Measurements from ENCODE around the gene GSN. TPM values are rescaled to one million over a fixed set of nuclear protein-coding genes. Genes with fewer than 3 reads are reported as not detected.

The GSN gene
- total and polyA plus RNA-seq, 2 of the 13 experiments (the other 11 are each of a cell fraction or from before 2014, with no cell fraction given) = 294 to 307 TPM

- TF ChIP-seq IRF9 (CRISPR knock-in tag; IDR thresholded peaks at IDR 0.05; ENCODE audit: borderline replicate concordance) = no peak
- TF ChIP-seq PATZ1 (CRISPR knock-in tag; IDR thresholded peaks at IDR 0.05) = no peak
- no peak for TF ChIP-seq ZBTB49 (CRISPR knock-in tag; IDR thresholded peaks at IDR 0.05; ENCODE audit: borderline replicate concordance)
- TF ChIP-seq FIP1L1 (IDR thresholded peaks at IDR 0.05; ENCODE audit: borderline replicate concordance, insufficient read depth, low read depth, low read length) = no peak
- no peak for TF ChIP-seq ATF6 (CRISPR knock-in tag; conservative IDR thresholded peaks at IDR 0.05)
- no peak for TF ChIP-seq FOXK2 (IDR thresholded peaks at IDR 0.05)
- no peak for TF ChIP-seq ZNF292 (CRISPR knock-in tag; IDR thresholded peaks at IDR 0.05; ENCODE audit: borderline replicate concordance, low read depth)
- TF ChIP-seq ZNF530 (CRISPR knock-in tag; IDR thresholded peaks at IDR 0.05; ENCODE audit: low read depth) = no peak
- no peak for TF ChIP-seq PBX3 (CRISPR knock-in tag; IDR thresholded peaks at IDR 0.05; ENCODE audit: borderline replicate concordance)
- no peak for TF ChIP-seq ARNT (IDR thresholded peaks at IDR 0.05)
- TF ChIP-seq KAT7 (CRISPR knock-in tag; IDR thresholded peaks at IDR 0.05; ENCODE audit: borderline replicate concordance) = no peak
- TF ChIP-seq ZFYVE20 (CRISPR knock-in tag; IDR thresholded peaks at IDR 0.05; ENCODE audit: borderline replicate concordance, low read depth) = no peak
- no peak for TF ChIP-seq MLX (CRISPR knock-in tag; IDR thresholded peaks at IDR 0.05)
- no peak for TF ChIP-seq ZNF780A (CRISPR knock-in tag; IDR thresholded peaks at IDR 0.05)
- TF ChIP-seq AGO2 (optimal IDR thresholded peaks at IDR 0.05; ENCODE audit: low read depth, low read length) = peak; percentile 52
- TF ChIP-seq NR1H2 (CRISPR knock-in tag; IDR thresholded peaks at IDR 0.05; ENCODE audit: borderline replicate concordance, low read depth) = no peak
- TF ChIP-seq CSRNP2 (CRISPR knock-in tag; conservative IDR thresholded peaks at IDR 0.05; ENCODE audit: low read depth) = no peak
Observed at GRCh38 chr9:121302786-121303185, 34.8 kb downstream of the GSN start (continued).

All from HepG2 (cell line).